Adipose tissue (tissue), 3 donors: ENCODE data around the gene KCNG1. TPM values are rescaled to one million over a fixed set of nuclear protein-coding genes. Genes with fewer than 3 reads are reported as not detected.
"Not testable (repeated sequence)": the region's sequence is repeated elsewhere in the genome, so short reads cannot be mapped to it uniquely, and the experiment has no call there.

ENCODE experiments used
- H3K27ac ChIP-seq: one replicate; pipeline ENCODE4 v1.5.1; 2013; ENCODE audit warnings: low read depth, low read length
- WGBS, 3 donors: extraction: QIAGEN DNeasy Blood & Tissue Kit; methylation state at CpG; one replicate each; pipeline ENCODE4 v1.1.7; 2013; 5-methylcytosine and 5-hydroxymethylcytosine counted together
- polyA plus RNA-seq, 3 donors: library from polyadenylated mRNA; stranded (reverse); fragments of 200-250 nt; gene quantifications; one replicate each; pipeline ENCODE4 v1.2.3, GENCODE V29; 2013
- donor health status: healthy with polysubstance abuse.
- donor health status: Bipolar disorder and iron deficiency.
- donor health status: healthy.

Gene KCNG1
- 1 to 10 TPM in 1 of 3 donors, under 1 TPM in 2; 0.22 to 1.6 (median 0.30) TPM for polyA plus RNA-seq

- no peak within 1 kb of the TSS for H3K27ac ChIP-seq
- WGBS, 3 donors, result 1% methylated on average over 68 to 108 of the region's 108 CpGs
These were observed at the start of gene KCNG1 for GRCh38 chr20:51022803-51023616. Gene KCNG1 (minus strand): TSS chr20:51023107. CDS start chr20:51010338, 12,769 bp downstream.

- WGBS, 3 donors, result 66 to 83% (median 81%) methylated on average over 4 of the region's 4 CpGs
- H3K27ac ChIP-seq, result no peak overlapping the region
These were observed 47.7 kb upstream of the KCNG1 start for GRCh38 chr20:51070621-51071020.

- no peak overlapping the region for H3K27ac ChIP-seq
- WGBS, 3 donors, result 28 to 35% (median 28%) methylated on average over 5 of the region's 5 CpGs
These were observed 44.9 kb upstream of the KCNG1 start for GRCh38 chr20:51067792-51068191.

GRCh38 chr20:51065615-51066014 is 42.7 kb upstream of the KCNG1 start:
- H3K27ac ChIP-seq, result no peak overlapping the region
- WGBS, 3 donors, result 67 to 82% (median 78%) methylated on average over 4 of the region's 4 CpGs

GRCh38 chr20:51064137-51064536 is 41.2 kb upstream of the KCNG1 start:
- no peak overlapping the region for H3K27ac ChIP-seq
- WGBS, 3 donors, result 71 to 79% (median 76%) methylated on average over 5 of the region's 5 CpGs

GRCh38 chr20:51062065-51062464 is 39.2 kb upstream of the KCNG1 start:
- no peak overlapping the region for H3K27ac ChIP-seq
- WGBS, 3 donors, result 58 to 62% (median 62%) methylated on average over 7 of the region's 7 CpGs

- H3K27ac ChIP-seq, result no peak overlapping the region
- 76 to 78% (median 76%) methylated on average over 5 of the region's 5 CpGs for WGBS, 3 donors
These were observed 38.6 kb upstream of the KCNG1 start for GRCh38 chr20:51061418-51062045.

GRCh38 chr20:51060301-51060700 is 37.4 kb upstream of the KCNG1 start:
- 79 to 87% (median 83%) methylated on average over 5 of the region's 5 CpGs for WGBS, 3 donors
- no peak overlapping the region for H3K27ac ChIP-seq

GRCh38 chr20:51059862-51060261 is 37.0 kb upstream of the KCNG1 start:
- 44 to 63% (median 60%) methylated on average over 1 of the region's 1 CpG for WGBS, 3 donors
- no peak overlapping the region for H3K27ac ChIP-seq

- no peak overlapping the region for H3K27ac ChIP-seq
- WGBS, 3 donors, result 22 to 28% (median 25%) methylated on average over 9 of the region's 9 CpGs
These were observed 35.1 kb upstream of the KCNG1 start for GRCh38 chr20:51058017-51058416.

GRCh38 chr20:51054233-51054632 is 31.3 kb upstream of the KCNG1 start:
- H3K27ac ChIP-seq, result no peak overlapping the region
- 63 to 68% (median 63%) methylated on average over 11 of the region's 11 CpGs for WGBS, 3 donors

GRCh38 chr20:51050531-51051075 is 27.7 kb upstream of the KCNG1 start:
- no peak overlapping the region for H3K27ac ChIP-seq
- 23 to 41% (median 24%) methylated on average over 8 of the region's 8 CpGs for WGBS, 3 donors

- WGBS, 3 donors, result 72 to 81% (median 80%) methylated on average over 9 of the region's 9 CpGs
- H3K27ac ChIP-seq, result no peak overlapping the region
These were observed 23.4 kb upstream of the KCNG1 start for GRCh38 chr20:51046021-51046985.

- H3K27ac ChIP-seq, result not testable (repeated sequence)
- 83 to 86% (median 86%) methylated on average over 9 of the region's 9 CpGs for WGBS, 3 donors
These were observed 22.6 kb upstream of the KCNG1 start for GRCh38 chr20:51045492-51045891.

- H3K27ac ChIP-seq, result no peak overlapping the region
- 72 to 91% (median 90%) methylated on average over 3 of the region's 3 CpGs for WGBS, 3 donors
These were observed 21.9 kb upstream of the KCNG1 start for GRCh38 chr20:51044796-51045195.

- no peak overlapping the region for H3K27ac ChIP-seq
- 87 to 95% (median 91%) methylated on average over 5 of the region's 5 CpGs for WGBS, 3 donors
These were observed 20.9 kb upstream of the KCNG1 start for GRCh38 chr20:51043811-51044210.

- WGBS, 3 donors, result 57 to 73% (median 70%) methylated on average over 7 of the region's 7 CpGs
- no peak overlapping the region for H3K27ac ChIP-seq
These were observed 19.8 kb upstream of the KCNG1 start for GRCh38 chr20:51042657-51043247.

GRCh38 chr20:51042064-51042463 is 19.2 kb upstream of the KCNG1 start:
- no peak overlapping the region for H3K27ac ChIP-seq
- 54 to 66% (median 65%) methylated on average over 6 of the region's 6 CpGs for WGBS, 3 donors
